GM12892 (cell line): ENCODE data around the gene KLHL2.
"Not testable (repeated sequence)": the region's sequence is repeated elsewhere in the genome, so short reads cannot be mapped to it uniquely, and the experiment has no call there.

Source experiments
- POLR2A ChIP-seq: IDR thresholded peaks from 2 replicates; pipeline ENCODE4 v1.6.1; 2011; ENCODE audit warnings: low read depth, low read length, control low read depth
- POLR2AphosphoS5 ChIP-seq: IDR thresholded peaks from 2 replicates; pipeline ENCODE4 v1.6.1; 2011; ENCODE audit warnings: low read depth, low read length, control low read depth
- TAF1 ChIP-seq: IDR thresholded peaks from 2 replicates; pipeline ENCODE4 v1.6.1; 2011; ENCODE audit warnings: low read depth, mild to moderate bottlenecking, control low read depth, low read length, borderline replicate concordance

DNA sequence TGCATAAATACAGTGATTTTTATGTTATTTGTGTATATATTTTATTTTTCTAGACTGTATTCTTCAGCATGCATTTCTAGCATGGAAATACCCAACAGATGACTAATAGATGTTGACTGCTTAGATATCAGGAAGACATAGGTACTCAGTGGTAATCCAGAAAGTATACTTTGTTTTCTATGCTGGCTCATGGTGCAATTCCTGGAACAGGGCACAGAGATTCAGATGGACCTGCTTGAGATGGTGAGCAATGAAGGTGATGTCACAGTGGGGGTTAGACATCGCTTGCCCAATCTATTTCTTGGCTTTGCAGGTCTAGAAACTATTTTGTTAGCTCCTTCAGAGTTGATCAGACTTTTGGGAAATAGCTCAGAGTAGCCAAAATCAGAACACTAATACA lies 41.5 kb downstream of the KLHL2 start:
- not testable (repeated sequence) for TF ChIP-seq TAF1, POLR2AphosphoS5, POLR2A
